Neuronal stem cell (in vitro differentiated cells): Measurements from ENCODE around the gene FCHSD2.

Source experiments
- DNase-seq: peaks from one replicate; pipeline ENCODE4 v3.0.0-alpha.2; 2013; ENCODE audit warnings: low spot score
- H2AFZ ChIP-seq: one replicate; pipeline ENCODE4 v1.6.1; 2013; ENCODE audit warnings: mild to moderate bottlenecking, low read length, inconsistent platforms
- H2AK5ac ChIP-seq: 2 replicates; pipeline ENCODE4 v1.6.1; 2013; ENCODE audit warnings: low read depth, mild to moderate bottlenecking, inconsistent platforms, low read length, moderate library complexity, mixed read lengths
- H2BK120ac ChIP-seq: 2 replicates; pipeline ENCODE4 v1.6.1; 2013; ENCODE audit warnings: low read depth, mild to moderate bottlenecking, inconsistent platforms, low read length, moderate library complexity, mixed read lengths
- H2BK12ac ChIP-seq: one replicate; pipeline ENCODE4 v1.6.1; 2013; ENCODE audit warnings: low read length, inconsistent platforms
- H2BK15ac ChIP-seq: 2 replicates; pipeline ENCODE4 v1.6.1; 2013; ENCODE audit warnings: mild to moderate bottlenecking, low read length, inconsistent platforms, mixed read lengths
- H2BK5ac ChIP-seq: one replicate; pipeline ENCODE4 v1.6.1; 2013; ENCODE audit warnings: inconsistent platforms, mild to moderate bottlenecking, low read length, moderate library complexity
- H3K14ac ChIP-seq: one replicate; pipeline ENCODE4 v1.6.1; 2013; ENCODE audit warnings: low read length, inconsistent platforms
- H3K18ac ChIP-seq: 2 replicates; pipeline ENCODE4 v1.6.1; 2013; ENCODE audit warnings: low read length, inconsistent platforms
- H3K23ac ChIP-seq: 2 replicates; pipeline ENCODE4 v1.6.1; 2013; ENCODE audit warnings: low read depth, mild to moderate bottlenecking, mixed read lengths, low read length, inconsistent platforms; ENCODE audit not compliant: poor library complexity
- H3K27ac ChIP-seq: replicated peaks from 3 replicates; pipeline ENCODE4 v1.5.1; 2013; ENCODE audit warnings: low read length, inconsistent platforms
- H3K27me3 ChIP-seq, 3 experiments: 2 replicates each; pipeline ENCODE4 v1.6.1; 2013; ENCODE audit warnings: low read length in 3 of 3, mild to moderate bottlenecking in 2 of 3, inconsistent platforms in 1 of 3, low read depth in 1 of 3, mixed read lengths in 1 of 3, moderate library complexity in 1 of 3; ENCODE audit not compliant: control insufficient read depth in 3 of 3, insufficient read depth in 3 of 3
- H3K36me3 ChIP-seq, 2 donors: replicated peaks in 1 of 2; 2 replicates each; pipeline ENCODE4 v1.6.1; 2013; ENCODE audit warnings: low read length in 2 of 2; ENCODE audit not compliant: control insufficient read depth in 2 of 2, insufficient read depth in 2 of 2
- H3K4ac ChIP-seq: 2 replicates; pipeline ENCODE4 v1.6.1; 2013; ENCODE audit warnings: inconsistent platforms, mild to moderate bottlenecking, low read length, moderate library complexity
- H3K4me1 ChIP-seq, 2 donors: 1 replicate in 1 of 2; 2 replicates in 1 of 2; pipeline ENCODE4 v1.6.1; 2013; ENCODE audit warnings: low read length in 2 of 2, low read depth in 1 of 2; ENCODE audit not compliant: control insufficient read depth in 2 of 2, insufficient read depth in 1 of 2
- H3K4me2 ChIP-seq: one replicate; pipeline ENCODE4 v1.6.1; 2013; ENCODE audit warnings: mild to moderate bottlenecking, low read length, inconsistent platforms; ENCODE audit not compliant: insufficient read depth, poor library complexity, severe bottlenecking
- H3K4me3 ChIP-seq, 2 donors: 2 replicates each; pipeline ENCODE4 v1.5.1; 2013; ENCODE audit warnings: low read length in 2 of 2, mild to moderate bottlenecking in 2 of 2, inconsistent platforms in 1 of 2, moderate library complexity in 1 of 2
- H3K79me1 ChIP-seq: one replicate; pipeline ENCODE4 v1.6.1; 2013; ENCODE audit warnings: low read depth, mild to moderate bottlenecking, inconsistent platforms, low read length, moderate library complexity
- H3K9ac ChIP-seq: one replicate; pipeline ENCODE4 v1.6.1; 2013; ENCODE audit warnings: mild to moderate bottlenecking, low read depth, low read length, inconsistent platforms; ENCODE audit not compliant: poor library complexity
- H3K9me3 ChIP-seq, 2 donors: replicated peaks in 1 of 2; 2 replicates each; pipeline versions ENCODE3 to v1.6.1; 2013; ENCODE audit warnings: low read length in 2 of 2, mild to moderate bottlenecking in 2 of 2, inconsistent platforms in 1 of 2, low read depth in 1 of 2, mixed read lengths in 1 of 2, moderate library complexity in 1 of 2; ENCODE audit not compliant: control insufficient read depth in 2 of 2, insufficient read depth in 1 of 2
- H4K8ac ChIP-seq: one replicate; pipeline ENCODE4 v1.6.1; 2013; ENCODE audit warnings: low read depth, mild to moderate bottlenecking, inconsistent platforms, low read length, moderate library complexity
- H4K91ac ChIP-seq: one replicate; pipeline ENCODE4 v1.6.1; 2013; ENCODE audit warnings: low read length, low read depth, mild to moderate bottlenecking, inconsistent platforms; ENCODE audit not compliant: poor library complexity
- WGBS, 2 donors: extraction: QIAGEN DNeasy Blood & Tissue Kit; methylation state at CpG; one replicate each; pipeline ENCODE4 v1.1.7; 2013; ENCODE audit warnings: missing lambda C conversion rate in 2 of 2, mixed read lengths in 1 of 2; ENCODE audit not compliant: insufficient read length in 2 of 2, insufficient replicate concordance in 1 of 2; ENCODE audit errors: extremely low coverage in 2 of 2; 5-methylcytosine and 5-hydroxymethylcytosine counted together

FCHSD2 gene

DNA sequence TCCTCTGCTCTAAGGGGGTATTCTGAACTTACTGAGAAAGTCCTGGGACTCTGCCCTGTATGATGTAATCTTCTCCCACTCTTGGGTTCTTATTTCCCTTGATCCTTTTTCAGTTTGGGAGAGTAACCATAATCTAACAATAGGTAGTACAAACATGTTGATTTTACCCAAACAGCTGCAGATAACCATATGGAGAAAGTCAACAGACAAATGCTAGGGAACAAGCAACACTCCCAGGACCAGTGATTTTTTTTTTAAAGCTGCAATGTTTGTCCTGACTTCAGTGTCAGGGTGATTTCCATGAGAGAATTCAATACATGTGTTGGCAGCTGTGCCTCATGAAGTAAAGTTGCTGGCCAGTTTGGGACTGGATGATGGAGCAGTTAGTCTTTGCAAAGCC is 156.5 kb downstream of the FCHSD2 start:
- no peak overlapping the region for H2BK12ac ChIP-seq
- H2BK120ac ChIP-seq: no peak overlapping the region
- DNase-seq: no peak
- H3K4me3 ChIP-seq: no peak overlapping the region
- H2BK5ac ChIP-seq: no peak overlapping the region
- H3K27ac ChIP-seq: no peak overlapping the region
- H3K4me1 ChIP-seq: peaks cover 0 to 3% of the 10 kb centered on the region in 2 donors
- H3K9me3 ChIP-seq: no peaks in the 10 kb centered on the region
- H2BK15ac ChIP-seq: no peak overlapping the region
- H3K23ac ChIP-seq: no peak overlapping the region
- no peak overlapping the region for H3K4me2 ChIP-seq
- H3K79me1 ChIP-seq: no peaks in the 10 kb centered on the region
- H3K36me3 ChIP-seq: peaks cover 0 to 46% of the 10 kb centered on the region in 2 donors
- H3K18ac ChIP-seq: no peak overlapping the region
- no peak overlapping the region for H2AK5ac ChIP-seq
- H4K8ac ChIP-seq: no peak overlapping the region
- H3K14ac ChIP-seq: no peak overlapping the region
- H3K9ac ChIP-seq: no peak overlapping the region
- no peaks in the 10 kb centered on the region for H3K27me3 ChIP-seq
- H2AFZ ChIP-seq: no peak overlapping the region
- H4K91ac ChIP-seq: no peak overlapping the region
- no peak overlapping the region for H3K4ac ChIP-seq

DNA sequence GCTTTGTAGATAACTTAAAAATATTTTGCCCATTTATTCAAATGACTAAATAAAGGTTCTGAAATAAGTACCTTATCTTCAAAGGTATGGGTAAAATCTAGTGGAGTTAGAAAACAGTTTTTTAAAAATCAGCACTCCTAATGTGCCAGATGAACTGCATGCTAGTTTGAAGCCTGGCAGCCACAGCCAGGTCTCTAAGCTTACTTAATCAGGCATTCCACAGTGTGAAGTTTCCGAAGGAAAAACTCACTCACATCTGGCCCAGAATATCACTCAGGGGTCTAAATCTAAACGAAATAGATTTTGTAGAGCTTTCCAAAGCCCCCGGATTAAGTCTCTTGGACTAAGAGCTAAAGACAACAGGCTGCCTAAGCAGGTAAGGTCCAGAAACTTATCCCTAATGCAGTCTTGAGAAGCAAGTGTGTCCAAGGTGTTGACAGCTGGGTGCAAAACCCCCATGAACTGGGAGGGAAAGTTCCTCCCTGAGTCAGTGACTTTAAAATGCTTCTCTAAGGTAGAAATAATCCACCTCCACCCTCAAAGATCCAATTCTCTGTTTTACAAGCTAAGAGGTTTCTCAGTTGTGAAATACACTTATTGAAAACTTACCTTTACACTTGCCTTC is 157.6 kb downstream of the FCHSD2 start:
- H3K27ac ChIP-seq: no peak overlapping the region
- H3K9ac ChIP-seq: no peak overlapping the region
- H4K91ac ChIP-seq: no peak overlapping the region
- peaks cover 0 to 56% of the 10 kb centered on the region in 2 donors for H3K36me3 ChIP-seq
- H3K9me3 ChIP-seq: no peaks in the 10 kb centered on the region
- no peak overlapping the region for H3K23ac ChIP-seq
- peaks cover 0 to 1% of the 10 kb centered on the region in 2 donors for H3K4me1 ChIP-seq
- no peak overlapping the region for H3K4ac ChIP-seq
- H3K14ac ChIP-seq: no peak overlapping the region
- no peaks in the 10 kb centered on the region for H3K79me1 ChIP-seq
- H2AK5ac ChIP-seq: no peak overlapping the region
- H3K4me2 ChIP-seq: no peak overlapping the region
- no peak overlapping the region for H3K18ac ChIP-seq
- no peak for DNase-seq
- no peak overlapping the region for H2BK5ac ChIP-seq
- H2BK120ac ChIP-seq: no peak overlapping the region
- H3K27me3 ChIP-seq: no peaks in the 10 kb centered on the region
- H2BK15ac ChIP-seq: no peak overlapping the region
- H4K8ac ChIP-seq: no peak overlapping the region
- H3K4me3 ChIP-seq: no peak overlapping the region
- H2AFZ ChIP-seq: no peak overlapping the region
- WGBS, 2 donors: no CpG with 5 or more reads among the region's 3 CpGs
- H2BK12ac ChIP-seq: no peak overlapping the region

DNA sequence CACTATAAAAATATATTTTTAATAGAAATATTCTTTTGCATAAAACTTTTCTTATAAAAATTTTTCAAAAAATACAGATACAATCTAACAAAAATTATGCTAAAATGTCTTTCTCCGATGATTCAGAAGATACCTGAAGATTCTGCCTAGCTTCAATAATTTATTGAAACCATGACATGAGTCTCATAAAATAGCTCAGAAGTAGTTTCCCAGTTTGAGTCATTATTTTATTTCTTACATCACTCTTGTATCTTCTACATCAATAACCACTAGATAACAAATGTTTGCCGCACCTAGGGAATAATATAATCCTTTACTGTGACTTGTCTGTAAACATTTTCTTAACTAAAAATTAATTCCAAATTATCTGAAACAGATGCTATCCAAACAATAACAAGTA is 158.6 kb downstream of the FCHSD2 start:
- H2AK5ac ChIP-seq: no peak overlapping the region
- no peak overlapping the region for H3K14ac ChIP-seq
- H2BK15ac ChIP-seq: no peak overlapping the region
- peaks cover 0 to 1% of the 10 kb centered on the region in 2 donors for H3K4me1 ChIP-seq
- no peaks in the 10 kb centered on the region for H3K27me3 ChIP-seq
- no peak overlapping the region for H3K23ac ChIP-seq
- H3K36me3 ChIP-seq: peaks cover 0 to 64% of the 10 kb centered on the region in 2 donors
- H3K79me1 ChIP-seq: no peaks in the 10 kb centered on the region
- H2BK12ac ChIP-seq: no peak overlapping the region
- H3K4ac ChIP-seq: no peak overlapping the region
- H4K91ac ChIP-seq: no peak overlapping the region
- H3K27ac ChIP-seq: no peak overlapping the region
- no peak overlapping the region for H4K8ac ChIP-seq
- WGBS, 2 donors: no CpG with 5 or more reads among the region's 2 CpGs
- H3K9me3 ChIP-seq: no peaks in the 10 kb centered on the region
- H3K9ac ChIP-seq: no peak overlapping the region
- H2BK5ac ChIP-seq: no peak overlapping the region
- no peak overlapping the region for H2AFZ ChIP-seq
- no peak overlapping the region for H3K4me2 ChIP-seq
- H3K4me3 ChIP-seq: no peak overlapping the region
- no peak overlapping the region for H2BK120ac ChIP-seq
- no peak overlapping the region for H3K18ac ChIP-seq
- DNase-seq: no peak

DNA sequence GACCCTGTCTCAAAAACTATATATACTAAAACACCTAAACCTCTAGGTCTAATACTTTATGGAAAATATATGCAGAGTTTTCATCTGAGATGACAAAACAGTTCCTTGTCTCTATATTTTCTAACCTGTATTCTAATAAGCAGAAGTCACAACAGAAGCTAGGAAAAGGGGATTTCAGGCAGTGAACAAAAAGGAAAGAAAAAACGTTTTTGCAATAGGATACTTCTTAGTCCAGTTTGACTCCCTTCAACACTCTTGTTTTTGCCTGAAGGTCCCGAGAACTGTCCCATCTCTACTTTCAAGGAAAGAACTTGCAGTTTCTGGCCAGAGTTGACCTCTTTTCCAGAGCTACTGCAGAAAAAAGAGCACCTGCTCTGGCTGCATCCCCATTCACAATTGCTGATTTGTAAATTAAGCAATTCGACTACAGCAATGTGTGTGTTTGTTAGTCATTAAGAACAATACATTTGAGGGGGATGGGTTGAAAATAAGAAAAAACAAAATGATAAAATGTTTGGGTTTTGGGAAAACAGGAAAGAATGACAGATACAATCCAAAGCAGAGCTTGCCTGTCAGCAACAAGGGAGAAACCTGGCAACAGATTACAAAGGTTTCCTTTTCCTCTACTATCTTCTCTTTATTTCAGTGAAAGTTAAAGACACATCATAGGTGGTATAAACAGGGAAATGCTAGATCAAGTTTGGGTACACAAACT is 160.0 kb downstream of the FCHSD2 start:
- no peak overlapping the region for H4K91ac ChIP-seq
- H3K27ac ChIP-seq: no peak overlapping the region
- H2AK5ac ChIP-seq: no peak overlapping the region
- DNase-seq: no peak
- no peak overlapping the region for H3K14ac ChIP-seq
- no peak overlapping the region for H3K4ac ChIP-seq
- no peaks in the 10 kb centered on the region for H3K79me1 ChIP-seq
- H3K4me3 ChIP-seq: no peak overlapping the region
- H3K27me3 ChIP-seq: no peaks in the 10 kb centered on the region
- no peak overlapping the region for H3K23ac ChIP-seq
- H3K36me3 ChIP-seq: peaks cover 0 to 58% of the 10 kb centered on the region in 2 donors
- peaks cover 0 to 1% of the 10 kb centered on the region in 2 donors for H3K4me1 ChIP-seq
- no peak overlapping the region for H4K8ac ChIP-seq
- no peak overlapping the region for H2BK15ac ChIP-seq
- no CpG with 5 or more reads among the region's 3 CpGs for WGBS, 2 donors
- no peak overlapping the region for H3K4me2 ChIP-seq
- H2BK12ac ChIP-seq: no peak overlapping the region
- H2BK120ac ChIP-seq: no peak overlapping the region
- no peak overlapping the region for H3K18ac ChIP-seq
- no peak overlapping the region for H2BK5ac ChIP-seq
- no peaks in the 10 kb centered on the region for H3K9me3 ChIP-seq
- H3K9ac ChIP-seq: no peak overlapping the region
- H2AFZ ChIP-seq: no peak overlapping the region
